Testis (tissue), 2 donors: ENCODE data around the gene WEE2.

ENCODE experiments used
- CTCF ChIP-seq, 3 experiments: fragments of 450-650 bp in 2 of 3; fragments of 200-600 bp in 1 of 3; sonication (generic) in 1 of 3; IDR thresholded peaks; one replicate each; pipeline ENCODE4 v1.5.1; 2016 to 2019; ENCODE audit warnings: antibody characterized with exemption in 3 of 3, mild to moderate bottlenecking in 2 of 3, moderate library complexity in 1 of 3
- POLR2A ChIP-seq: fragments of 450-650 bp; IDR thresholded peaks from one replicate; pipeline ENCODE4 v1.6.1; 2017; ENCODE audit warnings: antibody characterized with exemption, mild to moderate bottlenecking, moderate library complexity

- TF ChIP-seq CTCF (IDR thresholded peaks at IDR 0.05) (no peak), POLR2A (no peak)
These were observed 7.2 kb upstream of the WEE2 start for GRCh38 chr7:141700848-141701371.
